Midbrain (tissue), 1 donor: Measurements from ENCODE around the gene SLC12A5.
"Not testable (repeated sequence)": the region's sequence is repeated elsewhere in the genome, so short reads cannot be mapped to it uniquely, and the experiment has no call there.

Experiments used
- DNase-seq: peaks from one replicate; lab custom pipeline; 2025; lab: John Stamatoyannopoulos, UW

Gene SLC12A5

DNA sequence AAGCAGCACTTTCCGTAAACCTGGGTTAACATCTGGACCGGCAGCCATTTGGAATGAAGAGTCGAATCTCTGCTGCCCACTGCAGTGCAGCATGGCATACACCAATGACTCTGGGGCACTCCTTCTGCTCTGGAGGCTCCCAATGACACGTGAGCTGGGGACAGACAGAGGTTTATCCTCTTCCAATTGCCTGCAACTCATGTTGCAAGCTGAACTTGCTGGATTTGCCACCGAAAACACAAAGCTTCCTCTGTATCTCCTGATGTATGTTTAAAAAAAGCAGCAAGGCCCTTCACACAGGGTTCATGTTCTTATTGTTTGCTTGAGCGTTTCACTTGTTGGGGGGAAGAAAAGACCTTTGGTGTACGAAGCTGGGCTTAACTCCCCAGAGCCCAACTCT is 49.9 kb downstream of the SLC12A5 start:
- no peak for DNase-seq

DNA sequence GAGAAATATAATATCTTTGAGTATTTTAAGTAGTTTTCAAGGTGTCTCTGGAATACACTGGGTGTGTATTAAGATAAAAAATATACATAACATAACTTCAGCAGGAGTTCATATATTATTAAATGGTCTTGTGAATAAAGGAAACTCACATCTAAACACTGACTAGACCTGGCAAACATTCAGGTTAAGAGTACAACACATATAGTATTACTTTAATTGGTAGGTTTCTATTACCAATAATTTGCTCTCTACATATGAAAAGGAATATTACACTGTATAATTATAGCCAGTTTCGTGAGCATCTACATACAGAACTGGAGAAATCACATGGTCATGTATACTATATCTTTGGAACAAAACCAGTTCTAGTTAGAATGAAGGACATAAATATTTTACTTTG is 52.1 kb downstream of the SLC12A5 start:
- no peak for DNase-seq

DNA sequence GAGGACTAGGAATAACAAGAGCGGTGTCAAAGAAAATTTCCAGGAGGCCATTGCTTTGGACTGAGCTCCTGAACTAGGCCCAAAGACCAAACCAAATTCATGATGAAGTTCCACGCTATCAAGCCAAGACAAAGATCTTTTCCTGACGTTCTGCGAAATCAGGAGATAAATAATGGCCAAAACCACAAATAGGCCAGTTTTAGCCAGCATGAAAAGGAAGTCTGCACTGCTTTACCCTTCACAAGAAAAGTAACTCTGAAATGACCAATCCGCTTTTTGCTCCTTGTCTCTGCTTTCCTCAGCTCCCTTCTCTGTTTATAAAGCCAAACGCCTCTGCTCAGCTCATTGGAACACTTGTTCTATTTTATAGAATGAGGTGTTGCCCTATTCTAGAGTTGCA is 54.1 kb downstream of the SLC12A5 start:
- no peak for DNase-seq

DNA sequence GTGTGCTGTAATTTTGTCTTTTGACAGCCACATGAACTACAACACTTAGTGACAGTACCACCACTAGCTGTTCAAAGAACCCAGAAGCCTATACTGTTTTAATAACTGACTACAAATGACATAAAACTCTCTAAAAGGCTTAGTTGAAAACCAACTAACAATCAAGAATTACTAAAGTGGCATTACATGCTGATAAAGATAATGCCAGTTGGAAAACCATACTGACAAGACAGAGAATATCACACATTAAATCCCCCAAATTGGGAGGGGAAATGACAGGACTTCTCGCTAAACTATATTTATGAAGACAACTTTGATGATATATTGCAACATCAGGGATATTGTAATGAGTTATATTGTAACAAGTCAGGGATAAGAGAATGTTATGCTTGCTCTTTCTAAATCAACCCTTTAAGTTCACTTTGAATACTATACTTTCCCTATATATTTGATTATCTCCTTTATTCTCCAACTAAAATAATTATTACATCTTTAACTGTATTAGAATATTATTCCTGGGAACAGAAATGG is 54.6 kb downstream of the SLC12A5 start:
- DNase-seq, result no peak

DNA sequence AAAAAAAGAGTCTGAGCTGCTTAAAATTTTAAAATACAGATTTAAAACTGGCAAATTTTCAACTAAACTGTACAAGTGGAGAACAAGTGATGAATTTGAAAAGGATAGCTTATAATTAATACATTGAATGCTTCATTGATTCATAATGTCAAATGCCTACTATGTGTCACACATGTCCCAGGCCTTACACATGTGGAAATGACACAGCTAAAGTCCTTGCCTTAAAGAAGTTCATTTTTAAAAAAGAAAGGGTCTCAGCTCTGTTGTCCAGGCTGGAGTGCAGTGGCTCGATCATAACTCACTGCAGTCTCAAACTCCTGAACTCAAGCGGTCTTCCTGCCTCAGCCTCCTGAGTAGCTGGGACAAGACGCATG is 55.8 kb downstream of the SLC12A5 start:
- no peak for DNase-seq

DNA sequence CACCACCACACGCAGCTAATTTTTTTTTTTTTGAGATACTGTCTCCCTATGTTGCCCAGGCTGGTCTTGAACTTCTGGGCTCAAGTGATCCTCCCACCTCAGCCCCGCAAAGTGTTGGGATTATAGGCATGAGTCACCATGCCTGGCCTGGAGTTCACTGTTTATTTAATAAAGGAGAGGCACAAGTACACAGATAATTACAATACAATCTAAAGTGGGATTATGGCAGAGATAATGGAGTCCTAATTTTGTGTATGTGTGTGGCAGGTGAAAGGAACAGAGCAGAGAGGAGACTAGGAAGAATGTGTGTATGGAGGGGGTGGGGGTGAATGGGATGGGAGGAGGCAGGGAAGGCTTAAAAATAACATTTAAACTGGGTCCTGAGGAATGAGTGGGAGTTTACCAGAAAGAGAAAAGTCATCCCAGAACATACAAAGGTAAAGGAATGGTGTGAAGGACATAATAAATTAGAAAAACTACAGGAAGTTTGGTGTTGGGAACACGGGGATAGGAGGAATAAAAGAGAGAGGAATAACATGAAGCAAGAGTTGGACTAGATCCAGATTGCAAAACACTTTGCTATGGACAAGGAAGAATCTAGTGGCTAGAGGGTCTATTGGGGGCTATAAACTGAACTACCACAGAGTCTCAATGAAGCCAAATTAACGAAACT is 56.3 kb downstream of the SLC12A5 start:
- DNase-seq, result no peak

DNA sequence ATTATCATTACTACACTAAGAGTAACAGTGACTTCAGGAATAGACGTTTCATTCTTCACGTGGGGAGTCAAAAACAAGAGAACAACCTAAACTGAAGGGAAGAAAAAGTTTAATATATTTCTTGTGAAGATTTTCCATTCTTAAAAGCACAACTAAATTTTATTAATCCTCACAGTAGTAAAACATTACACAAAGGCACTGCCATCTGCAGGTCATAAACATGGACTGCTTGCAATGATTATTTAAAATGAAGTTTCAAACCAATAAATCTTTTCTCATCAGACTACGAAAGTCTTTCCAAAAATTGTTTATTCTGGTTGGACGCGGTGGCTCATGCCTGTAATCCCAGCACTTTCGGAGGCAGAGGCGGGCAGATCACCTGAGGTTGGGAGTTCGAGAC is 58.1 kb downstream of the SLC12A5 start:
- DNase-seq, result no peak

DNA sequence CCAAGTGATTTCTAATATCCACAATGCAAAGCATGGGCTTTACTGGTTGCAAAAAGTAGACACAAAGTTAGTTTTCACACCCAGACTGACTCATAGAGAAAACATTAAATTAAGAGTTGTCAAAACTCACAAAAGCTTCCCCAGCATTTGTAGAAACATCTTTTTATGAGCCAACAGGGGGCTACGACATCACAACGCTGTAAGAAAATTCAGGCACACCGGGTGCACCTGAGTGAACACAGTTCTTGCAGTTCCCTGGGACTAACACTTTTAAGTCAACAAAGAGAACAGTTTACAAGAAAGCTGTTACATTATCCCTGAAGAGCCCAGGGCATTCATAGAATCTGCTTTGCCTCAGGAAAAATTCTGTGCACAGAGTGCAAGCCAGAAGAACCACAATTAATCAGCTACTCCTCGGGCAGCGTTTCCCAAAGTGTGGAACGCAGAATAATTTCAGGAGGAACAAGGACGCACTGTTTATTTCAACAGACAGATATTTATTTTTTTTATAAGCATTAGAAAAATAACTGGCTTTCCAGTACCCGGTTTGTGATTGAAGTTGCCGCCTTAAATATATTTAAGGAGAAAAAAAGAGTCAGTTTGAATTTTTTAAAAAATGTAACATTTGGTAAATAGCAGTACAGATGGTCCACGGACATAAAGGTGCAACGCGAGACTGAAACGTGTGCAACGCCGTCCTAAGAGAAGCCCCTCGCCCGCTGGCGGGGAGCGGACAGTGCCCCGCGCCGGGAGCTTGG is 59.6 kb downstream of the SLC12A5 start:
- no peak for DNase-seq

DNA sequence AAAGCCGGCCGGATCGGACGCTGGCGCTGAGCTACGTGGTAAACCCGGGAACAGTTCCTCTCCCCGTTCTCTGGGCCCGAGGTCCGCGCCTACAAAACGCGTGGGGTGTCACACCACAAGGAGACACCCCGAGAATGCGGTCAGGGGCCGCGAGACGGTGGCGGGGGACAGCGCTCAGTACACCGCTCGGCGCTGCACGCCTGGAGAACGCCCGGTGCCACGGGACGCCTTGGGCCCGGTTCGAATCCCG is 60.1 kb downstream of the SLC12A5 start:
- DNase-seq, result no peak

DNA sequence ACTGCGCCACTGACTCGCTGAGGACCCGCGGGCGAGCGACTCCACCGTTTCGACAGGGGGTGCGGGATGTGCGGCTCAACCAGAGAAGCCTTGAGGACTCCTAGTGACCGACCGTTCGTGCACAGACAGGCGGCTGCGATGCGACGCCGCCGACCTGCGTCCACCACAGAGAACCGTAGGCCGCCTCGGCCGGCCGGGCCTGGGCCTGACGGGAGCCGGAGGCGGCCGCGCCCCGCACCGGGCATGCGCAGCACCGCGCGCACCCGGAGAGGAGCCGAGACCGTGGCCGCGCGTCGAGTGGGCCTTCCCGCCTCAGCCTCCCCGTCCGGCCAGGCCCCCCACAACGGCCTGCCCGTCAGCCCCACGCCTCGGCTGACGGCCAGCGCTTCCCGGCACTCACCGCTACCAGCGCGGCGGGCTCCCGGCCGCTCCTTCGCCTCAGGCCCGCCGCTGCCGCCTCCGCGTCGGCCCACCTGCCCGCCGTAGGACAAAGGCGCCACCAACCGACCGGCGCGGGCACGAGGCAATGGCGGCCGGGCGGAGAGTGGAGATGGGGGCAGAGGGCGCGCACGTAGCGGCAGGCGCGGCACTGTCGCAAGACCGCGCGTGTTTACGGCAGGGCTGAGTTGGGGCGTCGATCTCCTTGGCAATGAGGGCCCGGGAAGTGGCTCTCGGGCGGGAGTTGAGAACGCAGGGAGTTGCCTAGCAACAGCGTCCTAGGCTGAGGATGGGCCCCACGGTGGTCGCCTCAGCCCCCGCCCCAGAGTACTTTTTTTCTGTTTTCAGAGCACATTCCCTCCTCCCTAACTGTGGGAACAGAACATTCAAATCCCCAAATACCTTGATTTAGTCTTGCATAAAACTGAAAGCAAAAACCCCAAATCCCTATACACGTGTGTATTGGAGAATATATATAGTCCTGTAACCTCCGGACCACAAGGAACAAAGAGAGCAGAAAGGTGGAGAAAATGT is 60.7 kb downstream of the SLC12A5 start, which contains the start of gene NCOA5:
Gene NCOA5 (minus strand): TSS at position 546 of the 972 bp plus-strand sequence. CDS start 10,538 bp downstream, outside the sequence.
- DNase-seq, result peak; percentile 97

DNA sequence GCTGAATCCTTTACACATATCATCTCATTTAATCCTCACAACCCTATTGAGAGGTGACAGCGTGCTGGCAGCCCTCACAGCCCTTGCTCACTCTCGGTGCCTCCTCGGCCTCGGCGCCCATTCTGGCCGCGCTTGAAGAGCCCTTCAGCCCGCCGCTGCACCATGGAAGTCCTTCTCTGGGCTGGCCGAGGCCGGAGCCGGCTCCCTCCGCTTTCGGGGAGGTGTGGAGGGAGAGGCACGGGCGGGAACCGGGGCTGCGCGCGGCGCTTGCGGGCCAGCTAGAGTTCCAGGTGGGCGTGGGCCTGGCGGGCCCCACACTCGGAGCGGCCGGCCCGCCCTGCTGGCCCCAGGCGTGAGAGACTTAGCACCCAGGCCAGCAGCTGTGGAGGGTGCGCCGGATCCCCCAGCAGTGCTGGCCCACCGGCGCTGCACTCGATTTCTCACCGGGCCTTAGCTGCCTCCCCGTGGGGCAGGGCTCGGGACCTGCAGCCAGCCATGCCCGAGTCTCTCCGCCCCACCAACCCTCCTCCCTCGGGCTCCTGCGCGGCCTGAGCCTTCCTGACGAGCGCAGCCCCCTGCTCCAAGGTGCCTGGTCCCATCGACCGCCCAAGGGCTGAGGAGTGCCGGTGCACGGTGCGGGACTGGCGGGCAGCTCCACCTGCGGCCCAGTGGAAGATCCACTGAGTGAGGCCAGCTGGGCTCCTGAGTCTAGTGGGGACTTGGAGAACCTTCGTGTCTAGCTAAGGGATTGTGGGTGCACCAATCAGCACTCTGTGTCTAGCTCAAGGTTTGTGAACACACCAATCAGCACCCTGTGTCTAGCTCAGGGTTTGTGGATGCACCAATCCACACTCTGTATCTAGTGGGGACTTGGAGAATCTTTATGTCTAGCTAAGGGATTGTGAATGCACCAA is 62.9 kb downstream of the SLC12A5 start:
- not testable (repeated sequence) for DNase-seq

DNA sequence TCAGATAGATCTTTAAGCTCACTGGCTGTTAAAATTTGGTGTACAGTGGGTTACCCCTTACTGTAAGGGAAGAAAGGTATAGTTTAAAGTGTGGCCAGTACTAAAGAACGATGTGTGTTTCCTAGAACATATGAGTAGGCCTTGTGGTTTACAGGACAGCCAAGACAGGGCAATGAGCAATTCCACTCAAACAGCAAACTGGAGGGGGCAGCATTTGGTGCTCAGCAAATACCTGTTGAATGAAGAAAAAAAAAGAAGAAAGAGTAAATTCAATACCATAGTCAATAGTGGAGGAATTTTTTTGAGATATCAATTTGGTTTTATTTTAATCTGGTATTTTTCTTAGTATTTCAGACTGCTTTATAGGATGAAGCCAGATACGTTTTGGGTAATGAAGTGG is 64.5 kb downstream of the SLC12A5 start:
- no peak for DNase-seq

DNA sequence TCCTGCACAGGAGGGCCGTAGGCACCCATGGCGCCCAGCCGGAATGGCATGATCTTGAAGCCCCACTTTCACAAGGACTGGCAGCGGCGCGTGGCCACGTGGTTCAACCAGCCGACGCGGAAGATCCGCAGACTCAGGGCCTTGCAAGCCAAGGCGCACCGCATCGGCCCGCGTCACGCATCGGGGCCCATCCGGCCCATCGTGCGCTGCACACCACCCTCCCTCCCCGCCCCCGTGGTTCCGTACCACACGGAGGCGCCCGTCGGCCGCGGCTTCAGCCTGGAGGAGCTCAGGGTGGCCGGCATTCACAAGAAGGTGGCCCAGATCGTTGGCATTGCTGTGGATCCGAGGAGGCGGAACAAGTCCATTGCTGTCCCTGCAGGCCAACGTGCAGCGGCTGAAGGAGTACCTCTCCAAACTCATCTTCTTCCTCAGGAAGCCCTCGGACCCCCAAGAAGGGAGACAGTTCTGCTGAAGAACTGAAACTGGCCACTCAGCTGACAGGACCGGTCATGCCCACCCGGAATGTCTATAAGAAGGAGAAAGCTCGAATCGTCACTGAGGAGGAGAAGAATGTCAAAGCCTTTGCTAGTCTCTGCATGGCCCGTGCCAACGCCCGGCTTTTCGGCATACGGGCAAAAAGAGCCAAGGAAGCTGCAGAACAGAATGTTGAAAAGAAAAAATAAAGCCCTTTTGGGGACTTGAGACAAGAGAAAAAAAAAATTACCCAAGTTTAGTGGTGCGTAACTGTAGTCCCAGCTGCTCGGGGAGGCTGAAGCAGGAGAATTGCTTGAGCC is 70.7 kb downstream of the SLC12A5 start:
- DNase-seq, result no peak

DNA sequence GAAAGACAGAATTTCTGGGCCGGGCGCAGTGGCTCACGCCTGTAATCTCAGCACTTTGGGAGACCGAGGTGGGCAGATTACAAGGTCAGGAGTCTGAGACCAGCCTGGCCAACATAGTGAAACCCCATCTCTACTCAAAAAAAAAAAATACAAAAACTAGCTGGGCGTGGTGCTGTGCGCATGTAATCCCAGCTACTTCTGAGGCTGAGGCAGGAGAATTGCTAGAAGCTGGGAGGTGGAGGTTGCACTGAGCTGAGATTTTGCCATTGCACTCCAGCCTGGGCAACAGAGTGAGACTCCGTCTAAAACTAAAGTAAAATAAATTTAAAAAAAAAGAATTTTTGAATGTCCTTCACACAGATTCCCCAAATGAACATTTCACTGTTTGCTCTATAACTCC is 71.4 kb downstream of the SLC12A5 start:
- DNase-seq, result not testable (repeated sequence)

DNA sequence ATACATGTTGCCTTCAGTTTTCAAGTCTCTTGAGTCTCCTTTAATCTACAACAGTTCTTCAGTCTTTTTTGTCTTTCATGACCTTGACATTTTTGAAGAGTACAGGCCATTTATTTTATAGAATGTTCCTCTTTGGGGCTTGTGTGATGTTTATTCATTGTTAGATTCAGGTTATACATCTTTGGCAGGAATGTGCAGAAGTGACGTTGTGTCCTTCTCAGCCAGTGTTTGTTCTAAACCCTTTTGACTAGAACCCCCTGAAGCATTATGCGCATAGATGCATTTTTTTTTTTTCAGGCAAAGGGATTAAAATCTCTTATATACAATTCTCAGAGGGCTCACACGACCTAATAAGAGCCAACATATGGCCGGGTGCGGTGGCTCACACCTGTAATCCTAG is 72.0 kb downstream of the SLC12A5 start:
- DNase-seq, result no peak

DNA sequence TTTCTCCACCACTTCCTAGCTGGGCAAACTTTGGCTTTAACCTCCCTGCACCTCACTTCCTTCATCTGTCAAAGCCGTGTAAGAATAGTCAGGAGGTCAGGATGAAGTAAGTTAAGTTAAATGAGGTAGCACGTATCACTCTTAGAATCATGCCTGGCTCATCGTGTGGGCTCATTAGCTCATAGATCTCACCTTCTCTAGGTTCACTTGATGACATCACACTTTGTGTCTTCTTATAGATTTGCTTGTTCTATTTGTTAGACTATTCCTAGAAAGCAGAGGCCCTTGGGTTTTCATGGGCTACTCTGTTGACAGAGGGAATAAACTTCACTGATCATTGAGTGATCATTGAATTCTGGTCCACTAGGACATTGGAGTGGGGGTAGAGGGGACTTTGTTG is 72.9 kb downstream of the SLC12A5 start:
- DNase-seq, result no peak

DNA sequence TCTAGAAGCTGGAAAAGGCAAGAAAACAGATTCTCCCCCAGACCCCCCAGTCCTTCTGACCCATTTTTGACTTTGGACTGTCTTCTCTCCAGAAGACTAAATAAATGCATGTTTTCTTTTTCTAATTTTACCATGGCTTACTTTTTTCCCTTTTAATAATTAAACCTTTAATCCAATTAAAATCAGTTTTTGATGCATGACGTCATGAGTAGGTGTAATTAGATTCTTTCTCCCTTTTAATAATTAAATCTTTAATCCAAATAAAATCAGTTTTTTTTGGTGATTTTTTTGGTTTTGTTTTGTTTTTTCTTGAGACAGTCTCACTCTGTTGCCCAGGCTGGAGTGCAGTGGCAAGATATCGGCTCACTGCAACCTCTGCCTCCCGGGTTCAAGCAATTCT is 73.9 kb downstream of the SLC12A5 start:
- DNase-seq, result no peak

DNA sequence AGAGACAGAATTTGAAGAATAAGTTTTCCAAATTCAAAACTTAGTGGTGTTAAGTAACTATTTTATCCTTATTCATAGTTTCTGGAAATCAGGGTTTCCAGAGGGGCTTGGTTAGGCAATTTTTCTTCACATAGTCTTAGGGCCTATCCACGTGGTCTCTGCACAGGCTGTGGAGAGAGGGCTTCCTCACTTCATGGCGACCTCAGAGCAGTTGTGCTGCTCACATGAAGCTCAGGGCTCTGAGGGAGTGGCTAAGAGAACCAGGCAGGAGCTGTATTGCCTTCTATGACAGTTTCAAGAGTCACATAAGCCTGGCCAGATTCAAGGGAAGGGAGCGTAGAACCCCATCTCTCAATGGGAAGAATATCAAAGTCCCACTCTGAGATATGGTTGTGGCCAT is 75.2 kb downstream of the SLC12A5 start:
- DNase-seq, result no peak

DNA sequence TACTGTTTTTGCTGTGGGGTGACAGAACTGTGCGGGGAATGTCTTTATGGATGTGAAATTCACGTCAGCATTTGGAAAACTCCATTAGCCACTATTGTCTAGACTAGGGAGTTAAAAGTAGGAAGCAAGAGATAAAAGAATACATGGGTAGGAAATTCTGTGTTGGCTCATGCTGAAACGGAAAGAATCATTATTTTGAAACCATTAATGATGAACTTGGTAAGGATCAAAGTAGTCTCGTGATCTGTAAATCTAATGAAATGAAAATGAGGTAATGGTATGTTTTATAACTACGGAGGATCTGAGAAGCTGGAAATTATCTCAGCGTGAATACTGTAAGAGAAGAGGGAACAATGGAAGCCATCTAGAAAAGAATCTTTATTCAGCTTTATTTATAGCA is 78.0 kb downstream of the SLC12A5 start:
- DNase-seq, result no peak

DNA sequence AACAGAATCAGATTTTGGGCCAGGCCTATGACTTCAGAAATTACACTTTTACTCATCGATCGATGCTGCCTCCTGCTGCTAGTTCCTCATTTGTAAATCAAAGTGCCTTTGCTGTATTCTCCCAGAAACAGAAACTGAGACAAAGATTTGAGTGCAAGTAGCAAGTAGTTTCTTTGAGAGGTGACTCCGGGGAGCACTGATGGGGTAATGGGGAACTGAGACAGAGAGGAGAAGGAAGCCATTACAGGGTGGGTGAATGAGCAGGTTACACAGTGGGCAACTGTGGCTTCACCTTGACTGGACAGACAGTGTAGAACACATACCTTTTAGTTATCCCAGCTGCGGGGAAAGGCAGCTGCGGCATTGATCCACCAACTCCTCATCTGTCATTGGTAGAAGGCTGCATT is 79.4 kb downstream of the SLC12A5 start:
- DNase-seq, result no peak

DNA sequence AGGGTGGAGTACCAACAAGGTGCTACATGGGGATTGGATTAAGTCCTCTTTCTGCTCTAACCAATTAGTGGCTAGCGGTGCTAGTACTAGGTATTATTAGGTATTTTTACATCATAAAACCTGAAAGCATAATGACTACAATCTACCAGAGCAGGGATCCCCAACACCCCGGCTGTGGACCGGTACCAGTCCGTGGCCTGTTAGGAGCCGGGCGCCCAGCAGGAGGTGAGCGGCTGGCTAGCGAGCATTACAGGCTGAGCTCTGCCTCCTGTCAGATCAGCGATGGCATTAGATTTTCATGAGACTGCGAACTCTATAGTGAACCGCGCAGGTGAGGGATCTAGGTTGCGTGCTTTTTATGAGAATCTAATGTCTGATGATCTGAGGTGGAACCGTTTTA is 80.0 kb downstream of the SLC12A5 start:
- no peak for DNase-seq
